Endodermal cell (in vitro differentiated cells): ENCODE data around the gene ELMO1. TPM values are rescaled to one million over a fixed set of nuclear protein-coding genes. Genes with fewer than 3 reads are reported as not detected.

Experiments used
- DNase-seq: peaks from one replicate; pipeline ENCODE4 v3.0.0-alpha.2; 2017
- H3K27ac ChIP-seq: 2 replicates; pipeline ENCODE4 v1.5.1; 2013; ENCODE audit warnings: mild to moderate bottlenecking, low read depth, low read length, moderate library complexity
- H3K27me3 ChIP-seq: 2 replicates; pipeline ENCODE4 v1.6.1; 2013; ENCODE audit warnings: mild to moderate bottlenecking, low read length, moderate library complexity; ENCODE audit not compliant: insufficient read depth, control insufficient read depth, poor library complexity, severe bottlenecking
- H3K36me3 ChIP-seq: 2 replicates; pipeline ENCODE4 v1.7.0; 2013; ENCODE audit warnings: mild to moderate bottlenecking, low read length, moderate library complexity; ENCODE audit not compliant: control insufficient read depth, insufficient read depth
- H3K4me1 ChIP-seq: one replicate; pipeline ENCODE4 v1.7.0; 2013; ENCODE audit warnings: low read length; ENCODE audit not compliant: control insufficient read depth, insufficient read depth
- H3K4me3 ChIP-seq: 2 replicates; pipeline ENCODE4 v1.5.1; 2013; ENCODE audit warnings: mild to moderate bottlenecking, low read length, moderate library complexity
- H3K9ac ChIP-seq: 2 replicates; pipeline ENCODE4 v1.6.1; 2013; ENCODE audit warnings: mild to moderate bottlenecking, low read length, moderate library complexity; ENCODE audit not compliant: poor library complexity, severe bottlenecking; ENCODE audit errors: extremely low read depth
- H3K9me3 ChIP-seq: 2 replicates; pipeline ENCODE4 v1.6.1; 2013; ENCODE audit warnings: mild to moderate bottlenecking, low read length, moderate library complexity; ENCODE audit not compliant: control insufficient read depth
- H3K27ac Mint-ChIP-seq: 2 replicates; pipeline ENCODE4 v1.8.0; 2020; ENCODE audit warnings: mixed read lengths
- H3K27me3 Mint-ChIP-seq: 2 replicates; pipeline ENCODE4 v1.8.0; 2021; ENCODE audit warnings: mild to moderate bottlenecking, mixed read lengths; ENCODE audit not compliant: insufficient read depth
- H3K36me3 Mint-ChIP-seq: 2 replicates; pipeline ENCODE4 v1.8.0; 2020; ENCODE audit warnings: low read depth, mixed read lengths
- H3K4me1 Mint-ChIP-seq: 2 replicates; pipeline ENCODE4 v1.8.0; 2020; ENCODE audit warnings: mixed read lengths
- H3K4me3 Mint-ChIP-seq: 2 replicates; pipeline ENCODE4 v1.8.0; 2020; ENCODE audit warnings: mild to moderate bottlenecking, moderate library complexity, mixed read lengths
- H3K9me3 Mint-ChIP-seq: 2 replicates; pipeline ENCODE4 v1.8.0; 2020; ENCODE audit warnings: mild to moderate bottlenecking, mixed read lengths
- WGBS, 2 experiments: methylation state at CpG; one replicate each; pipeline versions ENCODE4 v1.1.5 to v1.1.7; 2013; ENCODE audit warnings: missing lambda C conversion rate in 2 of 2, mixed read lengths in 1 of 2; ENCODE audit not compliant: insufficient coverage in 1 of 2, insufficient read length in 1 of 2; 5-methylcytosine and 5-hydroxymethylcytosine counted together
- total RNA-seq, 2 donors: library from RNA; stranded (reverse); fragmentation: NEBNext Ultra II Directional in 1 of 2; extraction: Animal tissue kit (Norgen Biotek cat#: 25700) in 1 of 2; gene quantifications; 2 replicates in 1 of 2; 3 replicates in 1 of 2; pipeline ENCODE4 v1.2.1, GENCODE V29; 2021
- TF ChIP-seq, protein P1 (sequence below): fragments of 200-600 bp; sonication (generic); conservative IDR thresholded peaks from 2 replicates; pipeline ENCODE4 v1.5.0; 2021; ENCODE audit warnings: antibody characterized with exemption, mild to moderate bottlenecking

ELMO1 gene
- total RNA-seq, 2 donors from 2014 or later: 120 to 131 TPM

DNA sequence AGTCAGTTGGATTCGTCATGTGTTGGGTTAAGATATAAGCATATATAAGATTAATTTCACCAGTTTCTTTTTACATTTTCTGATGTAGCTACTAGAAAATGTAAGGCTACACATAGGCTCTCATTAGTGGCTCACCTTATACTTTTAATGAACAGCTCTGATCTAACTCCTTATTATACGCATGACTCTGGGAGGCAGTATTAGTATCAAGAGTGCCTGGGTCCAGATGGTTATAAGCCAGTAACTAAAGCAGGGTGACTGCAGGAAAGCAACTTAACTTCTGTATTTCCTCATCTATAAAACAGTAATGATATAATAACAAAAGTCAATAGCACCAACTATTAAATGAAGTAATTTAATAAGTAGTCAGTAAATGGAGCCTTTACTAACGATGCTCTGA lies 1.4 kb upstream of the ELMO1 start:
- no peak for DNase-seq
- Histone ChIP-seq H3K4me3 (no peak overlapping the region), H3K27me3 (no peaks in the 10 kb centered on the region), H3K9ac (no peak overlapping the region), H3K4me1 (peaks cover 3% of the 10 kb centered on the region), H3K9me3 (no peaks in the 10 kb centered on the region), H3K27ac (no peak overlapping the region), H3K36me3 (peaks cover 2% of the 10 kb centered on the region)
- peak overlapping the region; percentile 91 for H3K4me3 Mint-ChIP-seq
- TF ChIP-seq, protein P1, sequence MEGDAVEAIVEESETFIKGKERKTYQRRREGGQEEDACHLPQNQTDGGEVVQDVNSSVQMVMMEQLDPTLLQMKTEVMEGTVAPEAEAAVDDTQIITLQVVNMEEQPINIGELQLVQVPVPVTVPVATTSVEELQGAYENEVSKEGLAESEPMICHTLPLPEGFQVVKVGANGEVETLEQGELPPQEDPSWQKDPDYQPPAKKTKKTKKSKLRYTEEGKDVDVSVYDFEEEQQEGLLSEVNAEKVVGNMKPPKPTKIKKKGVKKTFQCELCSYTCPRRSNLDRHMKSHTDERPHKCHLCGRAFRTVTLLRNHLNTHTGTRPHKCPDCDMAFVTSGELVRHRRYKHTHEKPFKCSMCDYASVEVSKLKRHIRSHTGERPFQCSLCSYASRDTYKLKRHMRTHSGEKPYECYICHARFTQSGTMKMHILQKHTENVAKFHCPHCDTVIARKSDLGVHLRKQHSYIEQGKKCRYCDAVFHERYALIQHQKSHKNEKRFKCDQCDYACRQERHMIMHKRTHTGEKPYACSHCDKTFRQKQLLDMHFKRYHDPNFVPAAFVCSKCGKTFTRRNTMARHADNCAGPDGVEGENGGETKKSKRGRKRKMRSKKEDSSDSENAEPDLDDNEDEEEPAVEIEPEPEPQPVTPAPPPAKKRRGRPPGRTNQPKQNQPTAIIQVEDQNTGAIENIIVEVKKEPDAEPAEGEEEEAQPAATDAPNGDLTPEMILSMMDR: no peak
- no peak overlapping the region for H3K27ac Mint-ChIP-seq
- H3K36me3 Mint-ChIP-seq: peaks cover 7% of the 10 kb centered on the region
- 93 to 100% methylated on average over 1 to 3 of the region's 3 CpGs for WGBS, 2 experiments
- H3K27me3 Mint-ChIP-seq: peaks cover 6% of the 10 kb centered on the region
- H3K4me1 Mint-ChIP-seq: peaks cover 32% of the 10 kb centered on the region
- peaks cover 7% of the 10 kb centered on the region for H3K9me3 Mint-ChIP-seq

DNA sequence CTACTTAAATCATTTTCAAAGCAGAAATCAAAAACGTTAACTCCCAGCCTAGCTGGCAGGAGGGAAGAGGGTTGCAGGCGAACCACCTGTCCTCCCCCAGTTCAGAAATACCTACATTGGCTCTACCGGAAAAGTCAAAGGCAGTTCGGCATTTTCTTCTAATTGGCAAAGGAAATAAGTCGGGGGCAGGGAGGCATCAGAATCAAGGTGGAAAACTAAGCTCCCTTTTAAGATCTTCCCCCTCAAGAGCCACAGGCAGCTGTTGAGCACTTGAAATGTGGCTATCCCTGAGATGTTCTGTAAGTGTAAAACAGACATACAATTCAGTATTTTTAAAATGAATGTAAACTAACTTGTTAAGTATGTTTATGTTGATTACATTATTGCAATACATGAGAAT lies 957 bp upstream of the ELMO1 start:
- peaks cover 36% of the 10 kb centered on the region for H3K4me1 Mint-ChIP-seq
- no peaks in the 10 kb centered on the region for H3K27me3 ChIP-seq
- no peak overlapping the region for H3K27ac Mint-ChIP-seq
- H3K36me3 ChIP-seq: peaks cover 6% of the 10 kb centered on the region
- peak overlapping the region; percentile 89 for H3K4me3 ChIP-seq
- H3K27me3 Mint-ChIP-seq: peaks cover 6% of the 10 kb centered on the region
- peaks cover 4% of the 10 kb centered on the region for H3K4me1 ChIP-seq
- H3K9ac ChIP-seq: no peak overlapping the region
- TF ChIP-seq, protein P1: no peak
- peaks cover 4% of the 10 kb centered on the region for H3K9me3 Mint-ChIP-seq
- 20 to 26% methylated on average over 1 to 5 of the region's 5 CpGs for WGBS, 2 experiments
- peaks cover 11% of the 10 kb centered on the region for H3K36me3 Mint-ChIP-seq
- H3K9me3 ChIP-seq: no peaks in the 10 kb centered on the region
- H3K4me3 Mint-ChIP-seq: peak overlapping the region; percentile 91
- peak; percentile 48 for DNase-seq
- H3K27ac ChIP-seq: no peak overlapping the region

DNA sequence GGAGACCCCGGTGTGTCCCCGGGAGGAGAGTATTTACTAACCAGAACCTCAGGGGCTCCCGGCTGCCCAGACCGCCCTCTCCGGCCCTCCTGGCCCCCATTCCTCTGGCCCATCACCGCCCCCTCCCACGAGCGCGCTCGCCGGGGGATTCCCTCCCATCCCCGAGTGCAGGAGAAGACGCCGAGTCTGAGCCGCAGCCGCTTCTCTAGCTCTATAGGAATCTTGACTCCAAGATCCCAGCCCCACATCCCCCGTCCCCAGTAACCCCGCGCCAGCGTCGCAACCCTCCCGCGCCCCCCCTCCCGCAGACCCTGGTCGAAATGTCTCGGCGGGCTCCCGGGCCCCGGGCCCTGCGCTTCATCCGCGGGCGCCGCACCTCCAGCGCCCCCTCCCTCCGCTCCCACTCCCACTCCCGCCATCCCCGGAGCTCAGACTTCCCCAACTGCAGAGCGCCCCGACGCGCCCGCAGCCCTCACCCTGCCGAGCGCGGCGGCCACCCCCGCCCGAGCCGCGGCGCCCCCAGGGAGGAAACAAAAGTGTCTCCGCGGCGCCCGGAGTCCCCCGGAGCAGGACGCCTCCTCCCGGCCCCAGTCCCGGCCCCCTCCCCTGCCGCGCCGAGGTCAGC lies 541 bp downstream of the ELMO1 start:
- Histone ChIP-seq H3K9me3 (no peaks in the 10 kb centered on the region), H3K27ac (no peak overlapping the region), H3K36me3 (peaks cover 18% of the 10 kb centered on the region), H3K9ac (peak overlapping the region; percentile 53), H3K27me3 (no peaks in the 10 kb centered on the region), H3K4me1 (peaks cover 4% of the 10 kb centered on the region), H3K4me3 (peak overlapping the region; percentile 89)
- Mint-ChIP-seq H3K4me3 (peak overlapping the region; percentile 91), H3K27me3 (peaks cover 3% of the 10 kb centered on the region), H3K36me3 (peaks cover 21% of the 10 kb centered on the region), H3K27ac (peak overlapping the region; percentile 84), H3K9me3 (no peaks in the 10 kb centered on the region), H3K4me1 (peaks cover 45% of the 10 kb centered on the region)
- DNase-seq: peak; percentile 73
- TF ChIP-seq, protein P1: no peak
- 0% methylated on average over 63 of the region's 63 CpGs; no CpG with 5 or more reads in 1 of the 2 experiments for WGBS, 2 experiments
